Measurements from ENCODE around the gene PAQR6. TPM values are rescaled to one million over a fixed set of nuclear protein-coding genes. Genes with fewer than 3 reads are reported as not detected.

Gene PAQR6
- total and polyA plus RNA-seq, 10 of the 15 experiments (the other 5 are each of a cell fraction or from before 2014, with no cell fraction given): 0.42 to 4.5 (median 1.3) TPM

GRCh38 chr1:156193488-156194299, 54.2 kb downstream of the PAQR6 start, which contains the start of gene SLC25A44:
Gene SLC25A44, plus strand, starts transcription at chr1:156194104. Its CDS starts 5,744 bp downstream, at chr1:156199848.
- peak within 1 kb of the TSS; percentile 100 for H3K4me3 ChIP-seq
- BruUV-seq (replicated peaks): no TSS peak
- ATAC-seq (peak; percentile 96), DNase-seq (ENCODE audit: low read depth, low spot score) (peak; percentile 100), FAIRE-seq (peak; percentile 96)
- no peaks in the 10 kb centered on the region for H3K27me3 ChIP-seq (replicated peaks in 1 of 2; ENCODE audit: control insufficient read depth in 2 of 2, insufficient read depth in 2 of 2, low read length in 1 of 2)
- H3K4me2 ChIP-seq (ENCODE audit: control insufficient read depth, insufficient read depth): peak within 1 kb of the TSS; percentile 95
- ChIA-PET RAD21 (ENCODE audit: unreplicated experiment) (interaction anchor here (0.6 to 4.7 kb wide), 12 partner anchors 13 to 47 kb away, joined by 3 to 44 read pairs (median 4); partner anchors contain the start of genes PMF1 and SEMA4A), CTCF (interaction anchor here (0.5 to 2.2 kb wide), 13 partner anchors 19 to 1061 kb away, joined by 3 to 21 read pairs (median 4); partner anchors contain the start of genes PMF1 and SMG5), POLR2A (interaction anchor here (0.6 to 11.8 kb wide), 11 partner anchors 10 to 314 kb away, joined by 3 to 158 read pairs (median 4); partner anchors contain the start of genes PMF1, SEMA4A and SMG5), SMC1A (ENCODE audit: uncharacterized antibody, unreplicated experiment) (interaction anchor here (1.0 to 4.6 kb wide), 7 partner anchors 18 to 44 kb away, joined by 3 to 26 read pairs (median 6); partner anchors contain the start of gene PMF1)
- peak within 1 kb of the TSS; percentile 87 for H3K27ac ChIP-seq (ENCODE audit: control insufficient read depth, insufficient read depth)
- peak within 1 kb of the TSS; percentile 85 for H2AFZ ChIP-seq (ENCODE audit: control insufficient read depth, low read depth, low read length)
- H4K20me1 ChIP-seq (ENCODE audit: control insufficient read depth, insufficient read depth): no peaks in the 10 kb centered on the region
- H3K9ac ChIP-seq (ENCODE audit: control insufficient read depth, insufficient read depth, low read length): peak within 1 kb of the TSS; percentile 91
- no peaks in the 10 kb centered on the region; a peak in 3 of 4 replicates for H3K36me3 ChIP-seq (ENCODE audit: control insufficient read depth in 2 of 2, insufficient read depth in 2 of 2, low read length in 1 of 2)
- intact Hi-C loops (cut with micrococcal nuclease; ENCODE audit: unreplicated experiment): no loop called here
- WGBS (ENCODE audit: insufficient coverage, insufficient replicate concordance, low lambda C conversion rate, missing lambda C conversion rate): 2% methylated on average over 59 of the region's 59 CpGs
- peaks cover 6% of the 10 kb centered on the region for H3K4me1 ChIP-seq (ENCODE audit: control insufficient read depth, insufficient read depth, low read length)
- peaks cover 50% of the 10 kb centered on the region for H3K79me2 ChIP-seq (ENCODE audit: control insufficient read depth, insufficient read depth, low read length)
- in situ Hi-C loops (cut with MboI): no loop called here
- H3K9me3 ChIP-seq (replicated peaks; ENCODE audit: control insufficient read depth, insufficient read depth, low read length): no peaks in the 10 kb centered on the region
- TF ChIP-seq JUND (IDR thresholded peaks at IDR 0.05; ENCODE audit: low read depth, low read length) (no peak), FOS (IDR thresholded peaks at IDR 0.05; ENCODE audit: borderline replicate concordance, extremely low read depth, insufficient read length) (no peak), BCL11A (IDR thresholded peaks at IDR 0.05; ENCODE audit: low read depth, low read length) (0 out of 2 replicates have a peak, but pooled peaks have one; percentile 4), USF2 (IDR thresholded peaks at IDR 0.05; ENCODE audit: borderline replicate concordance, low read depth, low read length) (no peak; the same call in 1 of the 2 replicates), MAX (IDR thresholded peaks at IDR 0.05; ENCODE audit: low read depth, low read length) (no peak), YBX1 (IDR thresholded peaks at IDR 0.05) (no peak), MTA3 (IDR thresholded peaks at IDR 0.05; ENCODE audit: borderline replicate concordance, low read length) (no peak; the same call in 1 of the 2 replicates), NFXL1 (IDR thresholded peaks at IDR 0.05; ENCODE audit: borderline replicate concordance) (no peak), POLR2AphosphoS2 (IDR thresholded peaks at IDR 0.05; ENCODE audit: low read depth, low read length) (peak; percentile 51; the same call in 1 of the 2 replicates), KLF5 (IDR thresholded peaks at IDR 0.05; ENCODE audit: partially characterized antibody) (no peak), NR2C2 (IDR thresholded peaks at IDR 0.05; ENCODE audit: borderline replicate concordance, control insufficient read depth, insufficient read length, low read depth) (no peak), ATF2 (IDR thresholded peaks at IDR 0.05; ENCODE audit: low read length) (no peak), ATF7 (IDR thresholded peaks at IDR 0.05; ENCODE audit: low read depth) (no peak; the same call in 1 of the 2 replicates), CBX5 (IDR thresholded peaks at IDR 0.05; ENCODE audit: low read depth) (no peak), CBX3 (IDR thresholded peaks at IDR 0.05; ENCODE audit: borderline replicate concordance, low read depth) (no peak), EP300 (IDR thresholded peaks at IDR 0.05; ENCODE audit: borderline replicate concordance in 1 of 2, control insufficient read depth in 1 of 2, low read depth in 2 of 2, low read length in 2 of 2) (no peak), RAD51 (IDR thresholded peaks at IDR 0.05) (peak; percentile 74), WRNIP1 (IDR thresholded peaks at IDR 0.05; ENCODE audit: borderline replicate concordance, low read depth, low read length) (no peak), HDAC2 (IDR thresholded peaks at IDR 0.05) (no peak), KAT2A (conservative IDR thresholded peaks at IDR 0.05; ENCODE audit: control insufficient read depth, low read depth, low read length) (no peak), RCOR1 (conservative IDR thresholded peaks at IDR 0.05; ENCODE audit: low read depth, low read length) (no peak)

Measured in GM12878 (cell line).